GM19035 (cell line): ENCODE results near the gene MGARP.
A peak's percentile ranks its signal among the peaks of the same experiment; 100 is the strongest.
"Not testable (repeated sequence)": the region's sequence is repeated elsewhere in the genome, so short reads cannot be mapped to it uniquely, and the experiment has no call there.

Experiments
- ATAC-seq: cut with Tn5 transposase; IDR thresholded peaks from one replicate; pipeline ENCODE4 v1.9.1; 2021; ENCODE audit not compliant: unreplicated experiment

Gene MGARP

DNA sequence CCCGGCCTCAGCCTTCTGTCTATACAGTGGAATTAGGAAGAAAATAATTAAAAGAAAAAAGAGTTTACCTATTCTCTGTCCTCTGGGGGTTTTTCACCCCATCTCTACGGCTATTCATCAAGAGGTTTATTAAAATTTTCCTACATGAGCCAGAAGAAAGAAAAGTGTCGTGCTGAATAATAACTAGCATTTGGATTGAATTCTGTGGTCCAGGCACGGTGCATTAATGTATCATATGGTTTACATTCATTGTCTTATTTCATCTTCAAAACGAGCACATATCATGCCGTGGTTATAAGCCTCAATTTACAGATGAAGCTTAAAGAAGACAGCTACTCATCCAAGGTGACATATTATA lies 15.9 kb upstream of the MGARP start:
- ATAC-seq: no peak

DNA sequence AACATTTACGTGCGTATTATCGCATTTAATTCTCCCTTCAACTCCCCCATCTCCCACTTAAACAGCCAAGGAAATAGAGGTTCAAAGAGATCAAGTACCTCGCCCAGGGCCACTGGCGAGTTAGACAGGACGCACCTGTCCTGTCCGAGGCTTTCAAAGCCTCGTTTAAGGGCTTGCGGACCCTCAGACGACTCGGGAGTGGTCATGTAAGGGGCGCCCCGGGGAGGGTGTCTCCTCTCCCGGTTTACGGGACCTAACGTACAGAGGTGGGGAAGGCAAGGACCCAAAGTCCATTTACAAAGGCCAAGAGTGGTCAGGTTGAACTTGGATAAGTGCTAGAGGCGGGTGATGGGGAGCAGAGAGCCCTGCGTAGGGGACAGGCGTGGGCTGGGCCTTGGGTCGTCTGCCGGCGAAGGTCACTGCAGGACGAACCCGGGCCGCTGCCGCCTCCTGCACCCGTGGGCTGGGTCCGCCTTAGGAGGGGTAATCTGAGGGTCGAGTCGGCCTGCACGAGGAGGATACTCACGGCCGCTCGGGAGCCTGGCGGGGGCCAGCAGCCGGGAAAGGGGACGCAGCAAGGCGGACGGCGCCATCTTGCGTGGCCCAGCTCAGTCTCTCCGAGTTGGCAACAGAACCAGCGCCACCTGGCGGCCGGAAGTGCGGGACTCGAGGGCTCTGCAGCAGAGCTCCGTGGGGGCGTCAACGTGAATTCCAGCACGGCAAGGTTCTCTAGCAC lies 15.3 kb upstream of the MGARP start:
- peak; percentile 95 for ATAC-seq

DNA sequence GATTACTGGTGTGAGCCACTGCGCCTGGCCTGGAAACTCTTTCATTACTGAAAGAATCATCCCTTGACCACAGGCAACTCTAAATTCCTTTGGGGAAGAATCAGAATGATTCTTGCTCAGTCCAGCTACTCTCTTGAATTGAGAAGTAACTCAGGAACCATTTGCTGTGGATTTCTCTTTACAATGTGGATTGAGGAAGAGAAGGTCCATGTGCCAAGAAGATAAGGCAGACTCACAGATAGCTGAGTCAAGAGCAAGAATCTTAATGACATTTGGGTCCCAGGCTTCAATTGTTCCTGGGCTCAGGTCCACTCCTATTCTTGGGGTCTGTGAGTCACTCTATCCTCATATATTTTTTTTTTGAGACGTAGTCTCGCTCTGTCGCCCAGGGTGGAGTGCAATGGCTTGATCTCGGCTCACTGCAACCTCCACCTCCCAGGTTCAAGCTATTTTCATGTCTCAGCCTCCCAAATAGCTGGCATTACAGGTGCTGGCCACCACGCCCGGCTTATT lies 6.2 kb upstream of the MGARP start:
- no peak for ATAC-seq

- ATAC-seq: no peak
Observed at GRCh38 chr4:139282721-139283075, 2.7 kb upstream of the MGARP start.

DNA sequence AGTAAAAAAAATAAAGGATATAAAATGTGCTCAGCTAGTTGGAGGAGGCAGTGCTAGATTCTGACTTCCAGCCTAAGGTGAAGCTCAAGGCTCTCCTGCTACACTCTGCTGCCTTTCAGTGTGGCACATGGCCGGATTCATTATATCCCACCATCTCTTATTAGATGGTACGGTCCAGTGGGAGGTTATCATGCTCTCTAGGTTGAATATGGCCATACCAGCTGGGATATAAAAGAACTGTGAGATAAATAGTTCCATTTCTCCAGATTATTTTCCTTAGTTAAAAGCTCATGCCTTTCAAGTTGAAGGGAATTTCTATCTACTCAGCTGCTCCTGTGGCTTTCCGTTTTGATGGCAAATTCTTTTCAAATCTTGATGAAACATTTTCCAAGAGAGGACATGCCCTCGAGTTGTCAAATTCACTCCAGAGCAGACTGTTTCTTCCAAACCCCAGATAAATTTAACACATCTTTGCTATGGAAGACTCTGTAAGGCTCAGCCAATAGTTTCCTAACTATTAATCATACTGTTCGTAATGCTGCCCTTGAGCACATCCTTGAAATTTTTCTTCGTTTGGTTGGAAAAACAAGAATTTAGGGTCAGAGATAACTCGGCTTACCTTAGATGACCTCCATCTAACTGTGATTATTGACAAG lies 2.2 kb upstream of the MGARP start:
- no peak for ATAC-seq

GRCh38 chr4:139278912-139279759 lies 889 bp downstream of the MGARP start:
- no peak for ATAC-seq

DNA sequence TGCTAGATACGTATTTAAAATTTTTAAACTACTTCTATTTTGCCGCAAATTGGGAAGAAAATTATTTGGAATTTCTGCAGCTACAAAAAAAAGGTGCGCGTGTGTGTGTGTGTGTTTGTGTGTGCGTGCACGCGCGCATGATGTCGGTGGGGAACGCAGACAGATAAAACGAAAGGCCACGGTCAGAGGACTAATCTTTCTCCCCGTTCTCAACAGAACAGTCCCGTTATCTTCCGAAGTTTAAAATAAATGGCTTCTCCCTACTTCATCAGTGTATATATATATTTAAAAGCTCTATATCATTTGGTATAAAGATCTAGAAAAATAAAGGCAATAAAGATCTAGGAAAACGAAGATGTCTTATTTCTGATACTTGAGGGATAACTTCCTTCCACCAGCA lies 1.5 kb downstream of the MGARP start:
- ATAC-seq: no peak

GRCh38 chr4:139275281-139275735 lies 4.7 kb downstream of the MGARP start:
- no peak for ATAC-seq

GRCh38 chr4:139274790-139275189 lies 5.2 kb downstream of the MGARP start:
- ATAC-seq: no peak

GRCh38 chr4:139273835-139274234 lies 6.2 kb downstream of the MGARP start:
- ATAC-seq: no peak

DNA sequence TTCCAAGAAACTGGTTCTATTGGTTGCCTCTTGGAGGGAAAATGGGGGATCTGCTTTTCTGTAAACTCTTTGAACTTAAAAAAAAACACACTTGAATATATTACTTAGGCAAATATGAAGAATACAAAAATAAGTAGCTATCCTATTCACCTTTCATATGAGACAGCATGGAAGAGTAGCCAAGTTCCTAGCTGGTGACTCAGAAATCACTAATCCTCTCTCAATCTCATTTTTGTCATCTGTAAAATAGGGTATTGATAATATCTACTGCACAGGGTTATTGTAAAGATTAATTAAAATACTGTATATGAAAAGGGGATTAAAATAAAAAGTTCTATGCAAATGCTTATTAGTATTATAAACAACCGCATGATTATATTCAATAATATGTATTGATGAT lies 12.7 kb downstream of the MGARP start:
- ATAC-seq: no peak

- peak; percentile 98 for ATAC-seq
Observed at GRCh38 chr4:139266583-139267257, 13.3 kb downstream of the MGARP start.

- ATAC-seq: peak; percentile 1
Observed at GRCh38 chr4:139266208-139266582, 13.8 kb downstream of the MGARP start.

DNA sequence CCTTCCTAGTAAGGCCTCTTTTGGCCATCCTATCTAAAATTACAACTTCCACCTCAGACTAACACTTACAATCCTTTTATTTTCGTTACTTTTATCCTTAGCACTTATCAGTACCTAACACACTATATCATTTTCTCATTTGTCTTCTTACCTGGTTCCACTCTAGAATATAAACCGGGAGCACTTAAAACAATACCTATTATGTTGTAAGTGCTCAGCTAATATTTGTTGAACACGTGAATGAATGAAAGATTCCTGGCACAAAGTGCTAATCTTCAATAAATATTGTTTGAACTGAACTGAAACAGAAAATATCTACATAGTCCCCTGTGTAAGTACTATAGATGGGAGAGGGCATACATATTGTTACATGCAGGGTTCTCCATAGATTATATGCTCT lies 14.4 kb downstream of the MGARP start:
- no peak for ATAC-seq

GRCh38 chr4:139256349-139256748 lies 23.7 kb downstream of the MGARP start:
- ATAC-seq: no peak

DNA sequence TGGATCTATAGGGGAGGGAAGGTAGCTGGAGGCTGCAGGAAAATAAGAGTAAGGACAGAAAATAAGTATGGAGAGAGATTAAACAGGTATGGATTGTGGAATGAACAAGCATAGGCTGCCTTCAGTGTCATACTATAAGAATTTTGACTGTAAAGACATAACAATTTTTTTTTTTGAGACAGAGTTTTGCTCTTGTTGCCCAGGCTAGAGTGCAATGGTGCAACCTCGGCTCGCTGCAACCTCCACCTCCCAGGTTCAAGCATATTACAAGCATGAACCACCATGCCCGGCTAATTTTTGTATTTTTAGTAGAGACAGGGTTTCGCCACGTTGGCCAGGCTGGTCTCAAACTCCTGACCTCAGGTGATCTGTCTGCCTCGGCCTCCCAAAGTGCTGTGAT lies 24.4 kb downstream of the MGARP start:
- ATAC-seq: not testable (repeated sequence)

- no peak for ATAC-seq
Observed at GRCh38 chr4:139253713-139254112, 26.3 kb downstream of the MGARP start.

DNA sequence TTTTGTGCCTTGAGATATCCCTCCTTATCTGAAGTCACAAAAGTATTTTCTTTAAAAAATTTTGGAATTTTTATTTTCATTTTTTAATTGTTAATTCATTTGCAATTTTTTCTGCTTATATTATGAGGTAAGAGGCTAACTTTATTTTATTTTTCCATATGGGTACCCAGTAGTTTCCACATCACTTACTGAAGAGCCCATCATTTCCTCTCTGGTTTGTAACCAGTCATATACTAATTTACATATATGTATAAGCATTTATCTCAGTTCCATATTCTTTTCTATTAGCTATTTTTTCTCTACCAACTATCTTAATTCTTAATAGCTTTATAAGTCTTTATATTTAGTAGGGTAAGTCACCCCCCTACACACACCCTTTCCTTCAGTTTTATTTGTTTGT lies 27.0 kb downstream of the MGARP start:
- no peak for ATAC-seq

DNA sequence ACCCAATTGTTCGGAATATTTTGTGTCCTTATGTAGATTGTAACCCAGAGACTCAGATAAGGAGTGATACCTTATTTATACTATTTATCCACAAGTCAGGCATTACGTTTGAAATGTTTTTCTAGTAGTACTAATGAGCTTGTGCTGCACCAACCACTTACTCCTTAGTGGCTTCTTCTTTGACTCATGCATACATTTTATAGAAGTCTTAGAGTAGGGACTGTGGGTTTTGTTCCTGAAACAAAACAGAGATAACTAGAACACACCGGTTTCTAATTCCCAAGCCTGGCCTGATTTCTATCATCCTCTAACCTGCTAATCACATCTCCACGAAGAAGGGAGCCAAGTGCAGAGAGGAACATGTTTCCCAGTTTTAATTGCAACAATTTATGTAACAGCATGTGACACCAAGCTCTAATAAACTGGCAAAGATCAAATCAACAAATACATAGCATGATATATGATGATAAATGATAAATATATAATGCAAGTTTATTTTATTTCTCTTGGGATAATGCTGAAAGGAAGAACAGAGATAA lies 32.3 kb downstream of the MGARP start:
- no peak for ATAC-seq

DNA sequence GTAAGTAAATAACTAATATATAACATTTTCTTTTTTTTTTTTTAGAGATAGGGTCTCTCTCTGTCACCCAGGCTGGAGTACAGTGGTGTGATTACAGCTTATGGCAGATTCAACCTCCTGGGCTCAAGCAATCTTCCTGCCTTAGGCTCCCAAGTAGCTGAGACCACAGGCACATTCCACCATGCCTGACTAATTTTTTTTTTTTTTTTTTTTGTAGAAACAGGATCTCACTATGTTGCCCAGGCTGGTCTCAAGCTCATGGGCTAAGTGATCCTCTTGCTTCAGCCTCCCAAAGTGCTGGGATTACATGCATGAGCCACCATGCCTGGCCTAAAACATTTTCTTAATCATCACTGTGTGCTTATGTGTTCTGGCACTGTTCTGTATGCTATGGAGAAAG lies 32.8 kb downstream of the MGARP start:
- ATAC-seq: no peak

DNA sequence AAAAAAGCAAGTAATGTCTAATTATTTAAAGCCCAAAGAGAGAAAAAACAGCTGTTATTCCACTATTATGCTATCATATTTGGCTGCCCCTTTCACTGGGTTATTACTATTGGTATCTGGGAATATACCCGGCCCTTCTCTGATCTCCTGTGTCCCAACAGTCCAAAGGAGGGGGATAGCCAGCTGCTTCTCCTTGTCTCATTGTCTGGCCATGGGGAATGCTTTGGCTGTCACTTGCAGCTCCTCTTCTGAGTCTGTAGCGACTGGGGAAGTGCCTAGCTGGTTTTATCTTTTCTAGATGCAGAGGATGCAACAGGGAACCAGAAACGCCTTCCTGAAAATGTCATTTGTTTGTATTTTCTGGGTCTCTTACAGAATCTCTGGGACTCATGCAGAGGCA lies 33.9 kb downstream of the MGARP start:
- ATAC-seq: no peak
